ENCODE results near the gene TOR4A.

DNA sequence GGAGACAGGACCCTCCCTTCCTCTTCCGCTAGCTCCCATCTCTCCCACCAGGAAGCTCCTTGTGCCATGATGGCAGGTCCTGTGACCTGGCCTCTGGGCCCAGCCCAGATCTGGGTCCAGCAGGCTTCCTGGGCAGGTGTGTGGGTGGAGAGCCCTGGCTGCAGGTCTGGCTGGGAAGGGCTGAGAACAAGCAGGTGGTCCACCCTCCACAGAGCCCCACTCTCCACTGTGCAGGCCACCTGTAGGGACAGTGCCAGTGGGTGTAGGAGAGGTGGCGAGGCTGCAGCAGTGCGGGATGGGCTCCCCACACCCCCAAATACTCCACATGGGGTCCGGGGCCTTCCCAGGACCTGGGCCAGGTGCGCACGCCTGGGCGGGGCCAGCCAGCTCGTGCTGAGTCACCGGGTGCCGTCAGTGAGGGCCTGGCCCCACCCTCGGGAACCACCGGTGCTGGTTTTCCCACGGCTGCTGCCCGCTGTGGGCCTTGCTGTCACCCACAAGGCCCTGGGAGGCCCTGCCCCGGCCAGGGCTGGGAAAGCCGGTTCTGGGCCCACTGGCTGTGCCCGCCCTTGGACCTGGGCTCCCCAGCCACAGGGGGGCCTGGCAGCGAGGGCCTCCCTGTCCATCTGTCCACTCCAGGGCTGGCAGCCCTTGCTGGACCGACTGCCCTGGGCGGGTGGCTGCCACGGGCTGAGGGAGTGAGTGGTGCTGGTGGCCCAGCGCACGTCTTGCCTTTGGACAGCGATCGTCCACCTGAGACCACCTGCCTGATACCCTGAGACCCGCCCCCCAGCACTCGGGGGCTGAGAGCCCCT lies 33.9 kb downstream of the TOR4A start:
- TF ChIP-seq POLR2AphosphoS5 (IDR thresholded peaks at IDR 0.05), result peak; percentile 63
- no peak for TF ChIP-seq POLR2A (IDR thresholded peaks at IDR 0.05)
- TF ChIP-seq, protein P1, sequence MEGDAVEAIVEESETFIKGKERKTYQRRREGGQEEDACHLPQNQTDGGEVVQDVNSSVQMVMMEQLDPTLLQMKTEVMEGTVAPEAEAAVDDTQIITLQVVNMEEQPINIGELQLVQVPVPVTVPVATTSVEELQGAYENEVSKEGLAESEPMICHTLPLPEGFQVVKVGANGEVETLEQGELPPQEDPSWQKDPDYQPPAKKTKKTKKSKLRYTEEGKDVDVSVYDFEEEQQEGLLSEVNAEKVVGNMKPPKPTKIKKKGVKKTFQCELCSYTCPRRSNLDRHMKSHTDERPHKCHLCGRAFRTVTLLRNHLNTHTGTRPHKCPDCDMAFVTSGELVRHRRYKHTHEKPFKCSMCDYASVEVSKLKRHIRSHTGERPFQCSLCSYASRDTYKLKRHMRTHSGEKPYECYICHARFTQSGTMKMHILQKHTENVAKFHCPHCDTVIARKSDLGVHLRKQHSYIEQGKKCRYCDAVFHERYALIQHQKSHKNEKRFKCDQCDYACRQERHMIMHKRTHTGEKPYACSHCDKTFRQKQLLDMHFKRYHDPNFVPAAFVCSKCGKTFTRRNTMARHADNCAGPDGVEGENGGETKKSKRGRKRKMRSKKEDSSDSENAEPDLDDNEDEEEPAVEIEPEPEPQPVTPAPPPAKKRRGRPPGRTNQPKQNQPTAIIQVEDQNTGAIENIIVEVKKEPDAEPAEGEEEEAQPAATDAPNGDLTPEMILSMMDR (IDR thresholded peaks at IDR 0.05), result no peak

All from prostate gland (tissue), 2 donors.